PC-9 (cell line): ENCODE data around the gene CARNS1. TPM values are rescaled to one million over a fixed set of nuclear protein-coding genes. Genes with fewer than 3 reads are reported as not detected.
"Not testable (repeated sequence)": the region's sequence is repeated elsewhere in the genome, so short reads cannot be mapped to it uniquely, and the experiment has no call there.

Experiments
- BruUV-seq: library from RNA; stranded (reverse); fragments of 400-500 nt; replicated peaks from 2 replicates; lab custom pipeline; 2021; lab: Mats Ljungman, UMichigan
- CTCF ChIA-PET: fragments of 300-600 bp; sonication (Branson Sonifier 250); formaldehyde crosslinking; loops from one replicate; lab custom pipeline; 2022; ENCODE audit warnings: antibody characterized with exemption; lab: Charles Lee
- POLR2A ChIA-PET: fragments of 300-600 bp; sonication (Branson Sonifier 250); formaldehyde crosslinking; loops from one replicate; lab custom pipeline; 2022; ENCODE audit warnings: antibody characterized with exemption; ENCODE audit not compliant: unreplicated experiment; lab: Charles Lee
- DNase-seq, 2 experiments: peaks; one replicate each; pipeline versions ENCODE4 v3.0.0 to v3.0.0-alpha.2; 2015 to 2022; ENCODE audit warnings: mixed read lengths in 1 of 2
- H2AFZ ChIP-seq: fragments of 200-600 bp; sonication (generic); 2 replicates; pipeline ENCODE4 v1.8.1; 2017; ENCODE audit warnings: antibody characterized with exemption
- H3F3A ChIP-seq: fragments of 200-600 bp; sonication (generic); 2 replicates; pipeline ENCODE4 v1.8.1; 2017; ENCODE audit warnings: antibody characterized with exemption, mild to moderate bottlenecking, low read depth; ENCODE audit not compliant: insufficient read depth
- H3K27ac ChIP-seq: fragments of 200-600 bp; sonication (generic); 2 replicates; pipeline ENCODE4 v1.6.1; 2016; ENCODE audit warnings: mixed run types
- H3K27me3 ChIP-seq: fragments of 200-600 bp; sonication (generic); 2 replicates; pipeline ENCODE4 v1.6.1; 2016; ENCODE audit warnings: low read depth, mixed run types; ENCODE audit not compliant: insufficient read depth
- H3K36me3 ChIP-seq: fragments of 200-600 bp; sonication (generic); 2 replicates; pipeline ENCODE4 v1.6.1; 2016; ENCODE audit warnings: low read depth, mixed run types
- H3K4me1 ChIP-seq: fragments of 200-600 bp; sonication (generic); replicated peaks from 2 replicates; pipeline ENCODE4 v1.6.1; 2016; ENCODE audit warnings: mixed run types; ENCODE audit not compliant: insufficient read depth
- H3K4me2 ChIP-seq: fragments of 200-600 bp; sonication (generic); 2 replicates; pipeline ENCODE4 v1.6.1; 2017; ENCODE audit warnings: mixed run types
- H3K4me3 ChIP-seq: fragments of 200-600 bp; sonication (generic); 2 replicates; pipeline ENCODE4 v1.6.1; 2016; ENCODE audit warnings: mixed run types
- H3K79me2 ChIP-seq: fragments of 200-600 bp; sonication (generic); 2 replicates; pipeline ENCODE4 v1.6.1; 2017; ENCODE audit warnings: low read depth, mixed run types
- H3K9me2 ChIP-seq: fragments of 200-600 bp; sonication (generic); 2 replicates; pipeline ENCODE4 v1.8.1; 2017; ENCODE audit warnings: mild to moderate bottlenecking; ENCODE audit not compliant: insufficient read depth
- H3K9me3 ChIP-seq: fragments of 200-600 bp; sonication (generic); 2 replicates; pipeline ENCODE4 v1.8.1; 2016; ENCODE audit warnings: low read depth; ENCODE audit not compliant: insufficient read depth
- H4K20me1 ChIP-seq: fragments of 200-600 bp; sonication (generic); 2 replicates; pipeline ENCODE4 v1.8.1; 2017; ENCODE audit not compliant: insufficient read depth
- EZH2 ChIP-seq: fragments of 200-600 bp; sonication (generic); IDR thresholded peaks from 2 replicates; pipeline ENCODE4 v1.8.0; 2017; ENCODE audit warnings: antibody characterized with exemption, low read depth
- intact Hi-C: fragments of 100-400 bp; cut with micrococcal nuclease; formaldehyde crosslinking; loops from one replicate; pipeline ENCODE4 v1.10.0; 2022; ENCODE audit not compliant: unreplicated experiment
- total RNA-seq: library from RNA; stranded (reverse); gene quantifications from 2 replicates; pipeline ENCODE4 v1.2.3, GENCODE V29; 2021
- TF ChIP-seq, protein P1 (sequence below): fragments of 200-600 bp; sonication (generic); conservative IDR thresholded peaks from 2 replicates; pipeline ENCODE4 v1.6.1; 2017; ENCODE audit warnings: mixed run types, antibody characterized with exemption, mild to moderate bottlenecking, moderate library complexity

CARNS1 gene
- total RNA-seq, 1 experiment from 2014 or later: 0.15 TPM

DNA sequence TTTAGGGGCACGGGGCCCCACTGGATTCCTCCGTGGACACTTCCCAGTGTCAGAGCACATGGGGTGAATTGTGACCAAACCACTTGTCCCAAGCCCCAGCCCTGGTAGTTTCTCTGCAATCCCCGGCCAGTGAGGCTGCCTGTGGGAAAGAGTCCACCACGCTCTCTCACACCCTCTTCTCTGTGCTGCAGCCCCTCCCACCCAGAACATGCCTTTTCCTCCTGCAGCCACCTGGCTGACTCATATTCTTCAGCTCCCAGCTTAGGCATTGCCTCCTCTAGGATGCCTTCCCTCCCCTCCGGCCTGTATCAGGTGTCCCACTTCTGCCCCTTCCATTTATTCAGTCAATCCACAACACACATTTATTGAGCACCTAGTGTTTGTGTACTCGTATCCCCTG lies 7.4 kb downstream of the CARNS1 start:
- no TSS peak for BruUV-seq
- peak overlapping the region; percentile 36 for H3K27ac ChIP-seq

DNA sequence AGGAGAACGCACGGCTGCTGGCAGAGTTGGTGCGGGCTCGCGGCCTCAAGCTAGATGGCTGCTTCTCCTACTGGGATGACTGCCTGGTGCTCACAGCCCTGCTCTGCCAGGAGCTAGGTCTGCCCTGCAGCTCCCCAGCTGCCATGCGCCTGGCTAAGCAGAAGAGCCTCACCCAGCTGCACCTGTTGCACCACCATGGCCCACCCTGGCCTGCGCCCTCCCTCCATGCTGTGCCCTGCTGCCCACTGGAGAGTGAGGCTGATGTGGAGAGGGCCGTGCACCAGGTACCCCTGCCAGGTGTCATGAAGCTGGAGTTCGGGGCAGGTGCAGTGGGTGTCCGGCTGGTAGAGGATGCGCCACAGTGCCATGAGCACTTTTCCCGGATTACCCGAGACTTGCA lies 8.0 kb downstream of the CARNS1 start:
- Histone ChIP-seq H3K9me3 (no peaks in the 10 kb centered on the region), H2AFZ (no peak overlapping the region), H3K79me2 (peaks cover 1% of the 10 kb centered on the region), H3F3A (peaks cover 29% of the 10 kb centered on the region; the same call in 1 of the 2 replicates), H3K27me3 (no peaks in the 10 kb centered on the region), H3K27ac (no peak overlapping the region), H3K4me3 (no peak overlapping the region), H3K4me1 (peaks cover 24% of the 10 kb centered on the region), H3K36me3 (no peaks in the 10 kb centered on the region), H3K4me2 (no peak overlapping the region), H3K9me2 (no peaks in the 10 kb centered on the region), H4K20me1 (no peaks in the 10 kb centered on the region)
- TF ChIP-seq EZH2: no peak
- TF ChIP-seq, protein P1, sequence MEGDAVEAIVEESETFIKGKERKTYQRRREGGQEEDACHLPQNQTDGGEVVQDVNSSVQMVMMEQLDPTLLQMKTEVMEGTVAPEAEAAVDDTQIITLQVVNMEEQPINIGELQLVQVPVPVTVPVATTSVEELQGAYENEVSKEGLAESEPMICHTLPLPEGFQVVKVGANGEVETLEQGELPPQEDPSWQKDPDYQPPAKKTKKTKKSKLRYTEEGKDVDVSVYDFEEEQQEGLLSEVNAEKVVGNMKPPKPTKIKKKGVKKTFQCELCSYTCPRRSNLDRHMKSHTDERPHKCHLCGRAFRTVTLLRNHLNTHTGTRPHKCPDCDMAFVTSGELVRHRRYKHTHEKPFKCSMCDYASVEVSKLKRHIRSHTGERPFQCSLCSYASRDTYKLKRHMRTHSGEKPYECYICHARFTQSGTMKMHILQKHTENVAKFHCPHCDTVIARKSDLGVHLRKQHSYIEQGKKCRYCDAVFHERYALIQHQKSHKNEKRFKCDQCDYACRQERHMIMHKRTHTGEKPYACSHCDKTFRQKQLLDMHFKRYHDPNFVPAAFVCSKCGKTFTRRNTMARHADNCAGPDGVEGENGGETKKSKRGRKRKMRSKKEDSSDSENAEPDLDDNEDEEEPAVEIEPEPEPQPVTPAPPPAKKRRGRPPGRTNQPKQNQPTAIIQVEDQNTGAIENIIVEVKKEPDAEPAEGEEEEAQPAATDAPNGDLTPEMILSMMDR: no peak
- intact Hi-C loops: no loop called here
- ChIA-PET POLR2A (interaction anchor here (0.5 to 0.6 kb wide), 2 partner anchors 18 to 53 kb away, joined by 3 to 6 read pairs; no protein-coding TSS in a partner anchor), CTCF (interaction anchor here (1.0 kb wide), 1 partner anchor 45 kb away, joined by 4 read pairs; the partner anchor contains the start of gene TMEM134)
- BruUV-seq: no TSS peak
- DNase-seq: no peak

More for the DNA sequence above, 7.4 kb downstream of the CARNS1 start:
- intact Hi-C loops: no loop called here
- no peak for TF ChIP-seq EZH2
- TF ChIP-seq, protein P1: no peak
- ChIA-PET POLR2A (interaction anchor here (0.5 kb wide), 1 partner anchor 52 kb away, joined by 6 read pairs; no protein-coding TSS in a partner anchor), CTCF (interaction anchor here (1.0 kb wide), 1 partner anchor 46 kb away, joined by 4 read pairs; the partner anchor contains the start of gene TMEM134)
- no peaks in the 10 kb centered on the region for H4K20me1 ChIP-seq
- peaks cover 30% of the 10 kb centered on the region; the same call in 1 of the 2 replicates for H3F3A ChIP-seq
- no peaks in the 10 kb centered on the region for H3K9me3 ChIP-seq
- peaks cover 24% of the 10 kb centered on the region for H3K4me1 ChIP-seq
- no peaks in the 10 kb centered on the region for H3K9me2 ChIP-seq
- no peak overlapping the region for H2AFZ ChIP-seq
- peak; percentile 77 to 81 for DNase-seq
- H3K4me3 ChIP-seq: no peak overlapping the region
- H3K36me3 ChIP-seq: no peaks in the 10 kb centered on the region
- H3K79me2 ChIP-seq: no peaks in the 10 kb centered on the region
- no peaks in the 10 kb centered on the region for H3K27me3 ChIP-seq
- H3K4me2 ChIP-seq: peak overlapping the region; percentile 47

- H3F3A ChIP-seq: peaks cover 29% of the 10 kb centered on the region; the same call in 1 of the 2 replicates
- H3K4me3 ChIP-seq: no peak overlapping the region
- H3K27me3 ChIP-seq: no peaks in the 10 kb centered on the region
- intact Hi-C loops: no loop called here
- peaks cover 7% of the 10 kb centered on the region for H3K79me2 ChIP-seq
- POLR2A ChIA-PET: interaction anchor here (0.6 to 0.7 kb wide), 3 partner anchors 18 to 121 kb away, joined by 3 read pairs; partner anchors contain the start of gene SSH3
- H3K9me3 ChIP-seq: no peaks in the 10 kb centered on the region
- CTCF ChIA-PET: no interaction called here
- no TSS peak for BruUV-seq
- no peak overlapping the region for H3K4me2 ChIP-seq
- no peak overlapping the region for H3K27ac ChIP-seq
- H3K36me3 ChIP-seq: no peaks in the 10 kb centered on the region
- DNase-seq: no peak
- TF ChIP-seq EZH2: no peak
- TF ChIP-seq, protein P1: no peak
- peaks cover 27% of the 10 kb centered on the region for H3K4me1 ChIP-seq
- H4K20me1 ChIP-seq: no peaks in the 10 kb centered on the region
- H3K9me2 ChIP-seq: no peaks in the 10 kb centered on the region
- no peak overlapping the region for H2AFZ ChIP-seq
These were observed 8.6 kb downstream of the CARNS1 start for GRCh38 chr11:67423891-67424613.

- DNase-seq, intact Hi-C loops, H4K20me1 ChIP-seq, BruUV-seq, H3K36me3 ChIP-seq, H3K9me3 ChIP-seq, H3K9me2 ChIP-seq, CTCF ChIA-PET, H3K27me3 ChIP-seq, POLR2A ChIA-PET: not testable (repeated sequence)
- H3K79me2 ChIP-seq: peaks cover 21% of the 10 kb centered on the region
- H3K4me2 ChIP-seq: peak overlapping the region; percentile 82
- H2AFZ ChIP-seq: peak overlapping the region; percentile 92
- H3K27ac ChIP-seq: peak overlapping the region; percentile 39
- peaks cover 38% of the 10 kb centered on the region; the same call in 1 of the 2 replicates for H3F3A ChIP-seq
- peaks cover 25% of the 10 kb centered on the region for H3K4me1 ChIP-seq
- H3K4me3 ChIP-seq: peak overlapping the region; percentile 95
These were observed 11.9 kb downstream of the CARNS1 start for GRCh38 chr11:67427364-67427859.
